ENCODE results near the gene MPDZ. TPM values are rescaled to one million over a fixed set of nuclear protein-coding genes. Genes with fewer than 3 reads are reported as not detected.

MPDZ gene
- total RNA-seq, 1 donor, result 41.0 TPM

DNA sequence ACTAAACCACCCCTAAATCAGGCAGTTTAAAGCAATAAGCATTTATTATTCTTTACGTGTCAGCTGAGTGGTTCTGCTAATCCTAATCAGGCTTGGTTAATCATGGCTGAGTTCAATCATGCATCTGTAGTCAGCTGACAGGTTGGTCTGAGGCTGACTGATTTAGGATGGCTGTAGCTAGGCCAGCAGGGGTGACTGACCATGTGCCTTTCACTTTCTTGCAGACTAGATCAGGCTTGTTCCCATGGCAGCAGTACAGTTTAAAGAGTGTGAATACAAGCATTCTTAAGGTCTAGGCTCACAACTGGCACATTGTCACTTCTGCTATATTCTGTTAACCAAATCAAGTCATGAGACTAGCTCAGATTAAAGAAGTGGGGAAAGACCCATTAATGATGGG, 16.1 kb upstream of the MPDZ start:
- no peak for DNase-seq (ENCODE audit: low read depth)
- TF ChIP-seq, protein P1, sequence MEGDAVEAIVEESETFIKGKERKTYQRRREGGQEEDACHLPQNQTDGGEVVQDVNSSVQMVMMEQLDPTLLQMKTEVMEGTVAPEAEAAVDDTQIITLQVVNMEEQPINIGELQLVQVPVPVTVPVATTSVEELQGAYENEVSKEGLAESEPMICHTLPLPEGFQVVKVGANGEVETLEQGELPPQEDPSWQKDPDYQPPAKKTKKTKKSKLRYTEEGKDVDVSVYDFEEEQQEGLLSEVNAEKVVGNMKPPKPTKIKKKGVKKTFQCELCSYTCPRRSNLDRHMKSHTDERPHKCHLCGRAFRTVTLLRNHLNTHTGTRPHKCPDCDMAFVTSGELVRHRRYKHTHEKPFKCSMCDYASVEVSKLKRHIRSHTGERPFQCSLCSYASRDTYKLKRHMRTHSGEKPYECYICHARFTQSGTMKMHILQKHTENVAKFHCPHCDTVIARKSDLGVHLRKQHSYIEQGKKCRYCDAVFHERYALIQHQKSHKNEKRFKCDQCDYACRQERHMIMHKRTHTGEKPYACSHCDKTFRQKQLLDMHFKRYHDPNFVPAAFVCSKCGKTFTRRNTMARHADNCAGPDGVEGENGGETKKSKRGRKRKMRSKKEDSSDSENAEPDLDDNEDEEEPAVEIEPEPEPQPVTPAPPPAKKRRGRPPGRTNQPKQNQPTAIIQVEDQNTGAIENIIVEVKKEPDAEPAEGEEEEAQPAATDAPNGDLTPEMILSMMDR (IDR thresholded peaks at IDR 0.05; ENCODE audit: insufficient read depth, low read length), result no peak
- no peak overlapping the region for H3K4me3 ChIP-seq (ENCODE audit: low read depth, low read length)

DNA sequence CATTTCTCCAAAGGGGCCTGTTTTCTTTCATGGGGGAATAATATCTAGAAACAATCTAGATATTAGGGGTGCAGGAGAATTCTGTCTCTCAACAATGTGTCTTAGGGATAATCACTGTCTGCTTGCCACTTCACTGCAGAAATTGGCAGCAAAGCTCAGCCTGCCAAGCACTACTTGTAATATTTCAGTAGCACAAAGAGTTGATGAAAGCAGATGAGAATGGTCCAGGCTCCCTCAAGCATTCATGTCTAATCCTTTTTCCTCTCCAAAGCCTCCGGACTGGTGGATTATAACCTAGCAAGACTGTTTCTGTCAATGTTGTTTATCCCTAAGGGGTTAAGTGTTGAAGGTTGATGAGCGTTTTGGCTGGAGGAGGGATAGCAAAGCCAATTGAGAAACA, 13.3 kb upstream of the MPDZ start:
- no peak for DNase-seq (ENCODE audit: low read depth)
- no peak overlapping the region for H3K4me3 ChIP-seq (ENCODE audit: low read depth, low read length)
- TF ChIP-seq, protein P1 (IDR thresholded peaks at IDR 0.05; ENCODE audit: insufficient read depth, low read length), result no peak

DNA sequence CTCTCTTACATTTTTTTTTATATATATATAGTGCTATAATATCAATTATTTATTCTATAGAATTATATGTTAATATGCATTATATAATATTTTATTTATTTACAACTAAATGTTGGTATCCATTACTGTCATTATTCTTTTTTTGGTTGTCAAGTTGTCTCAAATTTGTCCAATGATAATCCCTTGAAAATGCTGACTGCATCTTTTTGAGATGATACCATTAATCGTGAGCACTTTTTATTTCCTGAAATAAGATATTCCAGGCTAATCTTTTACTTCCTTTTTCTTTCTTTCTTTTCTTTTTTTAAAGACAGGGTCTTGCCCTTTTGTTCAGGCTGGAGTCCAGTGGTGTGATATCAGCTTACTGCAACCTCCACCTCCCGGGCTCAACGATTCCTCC, 12.7 kb upstream of the MPDZ start:
- TF ChIP-seq, protein P1 (IDR thresholded peaks at IDR 0.05; ENCODE audit: insufficient read depth, low read length), result no peak

DNA sequence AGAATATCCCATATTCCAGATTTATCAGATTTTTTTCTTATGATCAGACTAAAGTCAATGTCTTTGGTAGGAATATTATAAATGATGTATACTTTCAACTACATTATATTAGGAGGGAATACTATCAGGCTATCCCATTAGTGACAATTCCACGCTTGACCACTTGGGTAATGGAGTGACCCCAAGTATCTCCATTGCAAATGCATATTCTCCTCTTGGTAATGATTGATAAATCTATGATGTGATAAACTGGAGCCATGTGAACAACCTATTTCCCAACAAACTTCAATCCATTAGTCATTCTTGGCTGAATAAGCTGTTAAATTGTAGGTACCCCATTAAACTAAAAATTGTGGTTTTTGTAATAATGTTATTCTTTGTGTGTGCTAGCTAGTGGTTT, 12.2 kb upstream of the MPDZ start:
- TF ChIP-seq, protein P1 (IDR thresholded peaks at IDR 0.05; ENCODE audit: insufficient read depth, low read length), result no peak
- H3K4me3 ChIP-seq (ENCODE audit: low read depth, low read length), result no peak overlapping the region
- no peak for DNase-seq (ENCODE audit: low read depth)

More for the DNA sequence above, 12.7 kb upstream of the MPDZ start:
- no peak for DNase-seq (ENCODE audit: low read depth)
- H3K4me3 ChIP-seq (ENCODE audit: low read depth, low read length), result no peak overlapping the region

DNA sequence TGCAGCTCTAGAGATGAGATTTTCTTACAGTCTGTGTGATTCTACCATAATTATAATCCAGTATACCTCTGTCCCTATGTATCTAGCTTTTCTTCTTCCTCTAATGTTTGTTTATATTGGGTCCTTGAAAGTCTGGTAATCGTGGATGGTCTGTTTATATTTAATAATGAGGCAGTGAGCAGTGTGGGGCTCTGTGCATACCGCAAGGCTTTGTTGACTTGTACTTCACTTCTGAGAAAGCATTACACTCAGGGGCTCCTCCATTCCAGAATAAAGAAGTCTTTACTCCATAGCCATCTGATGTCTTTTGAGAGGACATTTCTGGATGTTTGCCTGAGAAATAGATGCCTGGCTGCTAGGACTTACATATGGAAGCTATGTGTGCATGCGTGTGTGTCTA, 4.5 kb upstream of the MPDZ start:
- no peak for DNase-seq (ENCODE audit: low read depth)
- no peak overlapping the region for H3K4me3 ChIP-seq (ENCODE audit: low read depth, low read length)
- TF ChIP-seq, protein P1 (IDR thresholded peaks at IDR 0.05; ENCODE audit: insufficient read depth, low read length), result no peak

DNA sequence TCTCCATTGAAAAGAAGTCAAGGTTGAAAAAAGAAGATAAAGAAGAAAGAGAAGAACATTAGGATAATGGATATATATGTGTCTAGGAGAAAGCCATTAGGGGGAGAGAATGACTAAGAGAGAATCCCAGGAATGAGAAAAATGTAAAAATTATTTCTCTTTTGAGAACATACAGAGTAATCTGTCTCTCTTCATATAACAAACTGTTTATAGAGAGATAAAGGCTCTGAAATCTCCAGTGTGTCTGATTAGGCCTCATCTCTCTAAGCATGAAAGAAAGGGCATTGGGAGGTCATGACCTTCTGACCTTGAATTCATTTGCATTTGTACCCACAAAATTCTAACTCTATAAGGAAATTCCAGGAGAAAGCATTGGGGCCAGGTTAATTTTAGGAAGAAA, 3.5 kb upstream of the MPDZ start:
- TF ChIP-seq, protein P1 (IDR thresholded peaks at IDR 0.05; ENCODE audit: insufficient read depth, low read length), result no peak
- H3K4me3 ChIP-seq (ENCODE audit: low read depth, low read length), result no peak overlapping the region
- DNase-seq (ENCODE audit: low read depth), result peak; percentile 53

DNA sequence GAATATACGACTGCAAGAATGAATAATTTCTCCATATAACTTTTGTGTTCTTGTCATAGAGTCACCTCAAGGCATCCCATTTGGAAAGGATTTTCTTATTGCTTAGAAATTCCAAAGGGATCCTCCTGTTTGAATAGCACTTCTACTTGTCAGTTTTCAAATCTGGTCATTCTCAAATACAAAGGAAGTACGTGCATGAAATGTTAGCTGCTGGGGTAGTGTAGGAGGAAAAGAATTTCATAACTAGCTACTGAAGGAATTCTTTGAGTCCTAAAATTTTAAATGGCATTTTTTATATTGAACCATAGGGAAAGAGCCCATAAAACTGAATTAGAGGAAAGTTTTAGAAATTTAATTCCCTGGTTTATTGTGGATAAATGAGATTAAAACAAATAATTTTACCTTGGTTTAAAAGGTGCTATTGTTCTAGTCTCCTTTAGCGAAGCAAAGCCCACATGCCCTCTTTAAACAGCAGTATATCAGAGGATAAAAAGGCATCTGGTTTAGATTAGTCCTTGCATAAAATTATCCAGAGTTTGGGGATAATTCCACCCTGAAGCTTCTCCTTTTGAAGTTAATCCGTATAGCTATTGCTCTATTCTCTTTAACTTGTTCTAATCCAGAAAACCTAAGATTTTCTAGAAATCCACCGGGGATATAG, 2.0 kb upstream of the MPDZ start:
- DNase-seq (ENCODE audit: low read depth), result peak; percentile 48
- TF ChIP-seq, protein P1 (IDR thresholded peaks at IDR 0.05; ENCODE audit: insufficient read depth, low read length), result no peak
- H3K4me3 ChIP-seq (ENCODE audit: low read depth, low read length), result no peak overlapping the region
